IMR-90 (cell line): ENCODE data around the gene SAMSN1. TPM values are rescaled to one million over a fixed set of nuclear protein-coding genes. Genes with fewer than 3 reads are reported as not detected.

Source experiments
- ATAC-seq: fragments of 200-7000 bp; cut with Tn5 transposase; 2 replicates; pipeline ENCODE4 v1.9.1; 2020; ENCODE audit warnings: low read depth, mild to moderate bottlenecking, moderate library complexity
- BruUV-seq: library from RNA; stranded (reverse); fragments of 400-500 nt; replicated peaks from 2 replicates; lab custom pipeline; 2021; lab: Mats Ljungman, UMichigan
- CTCF ChIA-PET: fragments of 300-600 bp; formaldehyde crosslinking; extraction: SDS; loops from one replicate; lab custom pipeline; 2021; ENCODE audit warnings: antibody characterized with exemption; lab: Yijun Ruan, JAX
- POLR2A ChIA-PET: fragments of 300-600 bp; sonication (Branson Sonifier 250); formaldehyde crosslinking; loops from one replicate; lab custom pipeline; 2022; ENCODE audit warnings: antibody characterized with exemption; ENCODE audit not compliant: unreplicated experiment; lab: Charles Lee
- DNase-seq: peaks from one replicate; pipeline ENCODE4 v3.0.0; 2013
- H2AFZ ChIP-seq: replicated peaks from 2 replicates; pipeline ENCODE3; 2013; ENCODE audit warnings: low read length, mild to moderate bottlenecking; ENCODE audit not compliant: poor library complexity
- H2AK5ac ChIP-seq: 2 replicates; pipeline ENCODE4 v1.6.1; 2013; ENCODE audit warnings: low read depth, low read length, inconsistent platforms
- H2AK9ac ChIP-seq: replicated peaks from 2 replicates; pipeline ENCODE3; 2013; ENCODE audit warnings: mild to moderate bottlenecking, low read depth, low read length, moderate library complexity; ENCODE audit not compliant: poor library complexity
- H2BK120ac ChIP-seq: 2 replicates; pipeline ENCODE4 v1.6.1; 2013; ENCODE audit warnings: low read depth, low read length, inconsistent platforms
- H2BK15ac ChIP-seq: 3 replicates; pipeline ENCODE4 v1.6.1; 2013; ENCODE audit warnings: low read depth, low read length, inconsistent platforms
- H2BK20ac ChIP-seq: 2 replicates; pipeline ENCODE4 v1.6.1; 2013; ENCODE audit warnings: low read depth, mild to moderate bottlenecking, inconsistent platforms, low read length, moderate library complexity
- H2BK5ac ChIP-seq: 2 replicates; pipeline ENCODE4 v1.6.1; 2013; ENCODE audit warnings: mild to moderate bottlenecking, low read depth, low read length, inconsistent platforms; ENCODE audit not compliant: poor library complexity, severe bottlenecking
- H3K14ac ChIP-seq: replicated peaks from 2 replicates; pipeline ENCODE4 v1.6.1; 2013; ENCODE audit warnings: low read depth, low read length, inconsistent platforms
- H3K18ac ChIP-seq: 2 replicates; pipeline ENCODE4 v1.6.1; 2013; ENCODE audit warnings: low read depth, low read length, control low read depth
- H3K23ac ChIP-seq: 2 replicates; pipeline ENCODE4 v1.6.1; 2013; ENCODE audit warnings: low read depth, low read length, inconsistent platforms
- H3K27ac ChIP-seq: 2 replicates; pipeline ENCODE4 v1.5.1; 2013; ENCODE audit warnings: mild to moderate bottlenecking, control low read depth, low read length; ENCODE audit not compliant: insufficient read depth
- H3K27me3 ChIP-seq: 2 replicates; pipeline ENCODE4 v1.6.1; 2013; ENCODE audit warnings: low read length; ENCODE audit not compliant: control insufficient read depth, insufficient read depth
- H3K36me3 ChIP-seq: 2 replicates; pipeline ENCODE4 v1.6.1; 2013; ENCODE audit warnings: low read length, mixed read lengths; ENCODE audit not compliant: control insufficient read depth, insufficient read depth
- H3K4ac ChIP-seq: 2 replicates; pipeline ENCODE4 v1.6.1; 2013; ENCODE audit warnings: low read depth, low read length, inconsistent platforms
- H3K4me1 ChIP-seq: 2 replicates; pipeline ENCODE4 v1.6.1; 2013; ENCODE audit warnings: low read length, mixed read lengths; ENCODE audit not compliant: control insufficient read depth, insufficient read depth
- H3K4me2 ChIP-seq: 2 replicates; pipeline ENCODE4 v1.6.1; 2013; ENCODE audit warnings: low read depth, mild to moderate bottlenecking, control low read depth, low read length, moderate library complexity
- H3K4me3 ChIP-seq: 2 replicates; pipeline ENCODE4 v1.5.1; 2013; ENCODE audit warnings: low read depth, mild to moderate bottlenecking, control low read depth, low read length, moderate library complexity; ENCODE audit not compliant: insufficient read depth
- H3K56ac ChIP-seq: 2 replicates; pipeline ENCODE4 v1.6.1; 2013; ENCODE audit warnings: low read length, inconsistent platforms; ENCODE audit not compliant: insufficient read depth; ENCODE audit errors: extremely low read depth
- H3K79me1 ChIP-seq, 2 experiments: 2 replicates each; pipeline ENCODE4 v1.6.1; 2013; ENCODE audit warnings: low read length in 2 of 2, inconsistent platforms in 1 of 2, low read depth in 1 of 2
- H3K9ac ChIP-seq: 2 replicates; pipeline ENCODE4 v1.6.1; 2013; ENCODE audit warnings: low read depth, low read length, control low read depth
- H3K9me1 ChIP-seq: 2 replicates; pipeline ENCODE4 v1.6.1; 2013; ENCODE audit warnings: low read length, inconsistent platforms; ENCODE audit not compliant: insufficient read depth
- H3K9me3 ChIP-seq: 2 replicates; pipeline ENCODE4 v1.6.1; 2013; ENCODE audit warnings: low read length; ENCODE audit not compliant: control insufficient read depth, insufficient read depth
- H4K20me1 ChIP-seq: 2 replicates; pipeline ENCODE4 v1.6.1; 2013; ENCODE audit warnings: low read length, inconsistent platforms; ENCODE audit not compliant: insufficient read depth
- H4K5ac ChIP-seq: 2 replicates; pipeline ENCODE4 v1.6.1; 2013; ENCODE audit warnings: mild to moderate bottlenecking, low read depth, low read length, control low read depth
- H4K8ac ChIP-seq, 2 experiments: 2 replicates each; pipeline ENCODE4 v1.6.1; 2013; ENCODE audit warnings: low read depth in 2 of 2, low read length in 2 of 2, control low read depth in 1 of 2, inconsistent platforms in 1 of 2
- H4K91ac ChIP-seq: 2 replicates; pipeline ENCODE4 v1.6.1; 2013; ENCODE audit warnings: low read depth, low read length, inconsistent platforms; ENCODE audit not compliant: insufficient read depth
- CEBPB ChIP-seq: IDR thresholded peaks from 2 replicates; pipeline ENCODE4 v1.6.1; 2012; ENCODE audit warnings: low read depth, low read length, improper control_type of control experiment
- ELK1 ChIP-seq: fragments of 150-350 bp; IDR thresholded peaks from 2 replicates; pipeline ENCODE4 v1.6.1; 2016; ENCODE audit warnings: low read depth, mild to moderate bottlenecking, low read length, moderate library complexity, borderline replicate concordance
- POLR2A ChIP-seq: IDR thresholded peaks from 2 replicates; pipeline ENCODE4 v1.6.1; 2012; ENCODE audit warnings: mild to moderate bottlenecking, low read depth, low read length
- SMC3 ChIP-seq: fragments of 150-350 bp; IDR thresholded peaks from 2 replicates; pipeline ENCODE4 v1.6.1; 2016; ENCODE audit warnings: low read depth, mild to moderate bottlenecking, antibody characterized with exemption, low read length, moderate library complexity
- WGBS, 2 experiments: methylation state at CpG; one replicate each; pipeline versions ENCODE4 v1.1.5 to v1.1.7; 2013; ENCODE audit warnings: missing lambda C conversion rate in 2 of 2; ENCODE audit not compliant: insufficient read length in 1 of 2; ENCODE audit errors: extremely low coverage in 2 of 2; 5-methylcytosine and 5-hydroxymethylcytosine counted together
- dilution Hi-C: fragments of 300-500 bp; cut with HindIII; formaldehyde crosslinking; loops from one replicate; pipeline ENCODE4 v1.14.3; 2018; ENCODE audit warnings: low sequenced_read_pairs; ENCODE audit not compliant: unreplicated experiment
- in situ Hi-C: fragments of 300-500 bp; cut with MboI; formaldehyde crosslinking; loops from 3 replicates; pipeline ENCODE4 v1.14.3; 2019; ENCODE audit warnings: low sequenced_read_pairs, inconsistent platforms, mixed read lengths
- intact Hi-C: fragments of 100-400 bp; cut with micrococcal nuclease; formaldehyde crosslinking; loops from 2 replicates; pipeline ENCODE4 v1.10.0; 2022
- polyA plus RNA-seq, 3 experiments: library from polyadenylated mRNA; depleted of rRNA; stranded (reverse); fragments of >200 nt; gene quantifications; 2 replicates each; pipeline ENCODE4 v1.2.3, GENCODE V29; 2012; ENCODE audit warnings: low replicate concordance in 1 of 3
- total RNA-seq: library from RNA; depleted of rRNA; stranded (reverse); fragments of >200 nt; gene quantifications from 2 replicates; pipeline ENCODE4 v1.2.3, GENCODE V29; 2012
- TF ChIP-seq, protein P1 (sequence below): fragments of 150-350 bp; IDR thresholded peaks from 2 replicates; pipeline ENCODE4 v1.6.1; 2017; ENCODE audit warnings: mild to moderate bottlenecking, antibody characterized with exemption, low read length, low read depth

SAMSN1 gene
- total and polyA plus RNA-seq, 2 of the 4 experiments (the other 2 are of a cell fraction): not detected

- H3K4me2 ChIP-seq: no peak overlapping the region
- ChIA-PET CTCF (no interaction called here), POLR2A (no interaction called here)
- TF ChIP-seq CEBPB (no peak), ELK1 (no peak), SMC3 (no peak), POLR2A (no peak)
- TF ChIP-seq, protein P1, sequence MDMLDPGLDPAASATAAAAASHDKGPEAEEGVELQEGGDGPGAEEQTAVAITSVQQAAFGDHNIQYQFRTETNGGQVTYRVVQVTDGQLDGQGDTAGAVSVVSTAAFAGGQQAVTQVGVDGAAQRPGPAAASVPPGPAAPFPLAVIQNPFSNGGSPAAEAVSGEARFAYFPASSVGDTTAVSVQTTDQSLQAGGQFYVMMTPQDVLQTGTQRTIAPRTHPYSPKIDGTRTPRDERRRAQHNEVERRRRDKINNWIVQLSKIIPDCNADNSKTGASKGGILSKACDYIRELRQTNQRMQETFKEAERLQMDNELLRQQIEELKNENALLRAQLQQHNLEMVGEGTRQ: no peak
- no peak overlapping the region for H2AFZ ChIP-seq
- H3K4me1 ChIP-seq: no peaks in the 10 kb centered on the region
- H4K91ac ChIP-seq: no peak overlapping the region
- no peak overlapping the region for H3K27ac ChIP-seq
- no peak overlapping the region for H3K56ac ChIP-seq
- H2BK5ac ChIP-seq: no peak overlapping the region
- H3K14ac ChIP-seq: no peak overlapping the region
- BruUV-seq: no TSS peak
- intact Hi-C loops: no loop called here
- in situ Hi-C loops: no loop called here
- no peak overlapping the region for H2BK20ac ChIP-seq
- no peak overlapping the region for H3K18ac ChIP-seq
- no peak overlapping the region for H2AK5ac ChIP-seq
- no peak overlapping the region for H3K23ac ChIP-seq
- H2AK9ac ChIP-seq: no peak overlapping the region
- DNase-seq (no peak), ATAC-seq (no peak)
- no peak overlapping the region for H4K8ac ChIP-seq
- no peaks in the 10 kb centered on the region for H3K9me1 ChIP-seq
- H4K20me1 ChIP-seq: no peaks in the 10 kb centered on the region
- no peak overlapping the region for H3K4me3 ChIP-seq
- no peak overlapping the region for H2BK15ac ChIP-seq
- dilution Hi-C loops: no loop called here
- H3K4ac ChIP-seq: no peak overlapping the region
- no peaks in the 10 kb centered on the region for H3K36me3 ChIP-seq
- WGBS, 2 experiments: no CpG with 5 or more reads among the region's 1 CpG
- H3K9ac ChIP-seq: no peak overlapping the region
- no peaks in the 10 kb centered on the region for H3K9me3 ChIP-seq
- no peaks in the 10 kb centered on the region for H3K79me1 ChIP-seq
- no peaks in the 10 kb centered on the region for H3K27me3 ChIP-seq
- H4K5ac ChIP-seq: no peak overlapping the region
- H2BK120ac ChIP-seq: no peak overlapping the region
Measured at GRCh38 chr21:14477841-14478240, 68.3 kb downstream of the SAMSN1 start.
